Caco-2 (cell line): ENCODE results near the gene SORCS2. TPM values are rescaled to one million over a fixed set of nuclear protein-coding genes. Genes with fewer than 3 reads are reported as not detected.

Source experiments
- BruUV-seq: library from RNA; stranded (reverse); fragments of 400-500 nt; replicated peaks from 2 replicates; lab custom pipeline; 2021; lab: Mats Ljungman, UMichigan
- CTCF ChIA-PET: fragments of 300-600 bp; sonication (Branson Sonifier 250); formaldehyde crosslinking; loops from one replicate; lab custom pipeline; 2022; ENCODE audit warnings: antibody characterized with exemption; lab: Charles Lee
- POLR2A ChIA-PET: fragments of 300-600 bp; sonication (Branson Sonifier 250); formaldehyde crosslinking; loops from one replicate; lab custom pipeline; 2022; ENCODE audit warnings: antibody characterized with exemption; lab: Charles Lee
- DNase-seq, 2 experiments: peaks; one replicate each; pipeline versions ENCODE4 v3.0.0 to v3.0.0-alpha.2; 2020 to 2022
- H3K27me3 ChIP-seq: replicated peaks from 2 replicates; pipeline ENCODE4 v1.6.0; 2011; ENCODE audit warnings: low read length; ENCODE audit not compliant: control insufficient read depth, insufficient read depth
- H3K36me3 ChIP-seq: 2 replicates; pipeline ENCODE4 v1.5.1; 2011; ENCODE audit warnings: low read length; ENCODE audit not compliant: control insufficient read depth, insufficient read depth
- H3K4me1 ChIP-seq: fragments of 250-450 bp; sonication (Bioruptor Pico); 2 replicates; pipeline ENCODE4 v1.5.1; 2020; ENCODE audit warnings: mild to moderate bottlenecking
- H3K4me3 ChIP-seq: 2 replicates; pipeline ENCODE4 v1.5.1; 2011; ENCODE audit warnings: low read depth, mild to moderate bottlenecking, control low read depth, low read length
- H3K9me3 ChIP-seq: fragments of 250-450 bp; sonication (Bioruptor Pico); 2 replicates; pipeline ENCODE4 v1.5.1; 2020; ENCODE audit warnings: mild to moderate bottlenecking, moderate library complexity
- H3K27ac Mint-ChIP-seq: one replicate; pipeline ENCODE4 v1.8.0; 2022; ENCODE audit warnings: mixed read lengths; ENCODE audit not compliant: unreplicated experiment
- H3K27me3 Mint-ChIP-seq: one replicate; pipeline ENCODE4 v1.8.0; 2022; ENCODE audit warnings: mixed read lengths; ENCODE audit not compliant: insufficient read depth, unreplicated experiment
- H3K36me3 Mint-ChIP-seq: one replicate; pipeline ENCODE4 v1.8.0; 2022; ENCODE audit warnings: mild to moderate bottlenecking, mixed read lengths; ENCODE audit not compliant: insufficient read depth, unreplicated experiment
- H3K4me1 Mint-ChIP-seq: one replicate; pipeline ENCODE4 v1.8.0; 2022; ENCODE audit warnings: low read depth, mixed read lengths; ENCODE audit not compliant: unreplicated experiment
- H3K4me3 Mint-ChIP-seq: one replicate; pipeline ENCODE4 v1.8.0; 2022; ENCODE audit warnings: mild to moderate bottlenecking, moderate library complexity, mixed read lengths; ENCODE audit not compliant: unreplicated experiment
- H3K9me3 Mint-ChIP-seq: one replicate; pipeline ENCODE4 v1.8.0; 2022; ENCODE audit warnings: mixed read lengths; ENCODE audit not compliant: unreplicated experiment
- CTCF ChIP-seq, 2 experiments: fragments of 200-600 bp in 1 of 2; IDR thresholded peaks; 1 replicate in 1 of 2; 2 replicates in 1 of 2; pipeline versions ENCODE4 v1.5.1 to v1.8.0; 2011 to 2022; ENCODE audit warnings: antibody characterized with exemption in 1 of 2, control low read depth in 1 of 2, inconsistent platforms in 1 of 2, low read depth in 1 of 2, low read length in 1 of 2, mild to moderate bottlenecking in 1 of 2, moderate library complexity in 1 of 2; ENCODE audit not compliant: insufficient read depth in 1 of 2, severe bottlenecking in 1 of 2, unreplicated experiment in 1 of 2
- intact Hi-C: fragments of 100-400 bp; cut with micrococcal nuclease; formaldehyde crosslinking; loops from one replicate; pipeline ENCODE4 v1.10.0; 2022; ENCODE audit not compliant: unreplicated experiment
- total RNA-seq: library from RNA; stranded (reverse); gene quantifications from 2 replicates; pipeline ENCODE4 v1.2.3, GENCODE V29; 2022

Gene SORCS2
- total RNA-seq, 1 experiment from 2014 or later, result 1.6 TPM

- ChIA-PET CTCF (no interaction called here), POLR2A (interaction anchor here (0.6 kb wide), 1 partner anchor 615 kb away, joined by 4 read pairs; a partner anchor contains a TSS)
- no peaks in the 10 kb centered on the region for H3K36me3 ChIP-seq
- no peak overlapping the region for H3K4me3 ChIP-seq
- no peaks in the 10 kb centered on the region for H3K4me1 Mint-ChIP-seq
- no TSS peak for BruUV-seq
- H3K36me3 Mint-ChIP-seq, result no peaks in the 10 kb centered on the region
- H3K27me3 Mint-ChIP-seq, result no peaks in the 10 kb centered on the region
- no peak for DNase-seq
- no peak overlapping the region for H3K4me3 Mint-ChIP-seq
- H3K9me3 Mint-ChIP-seq, result no peaks in the 10 kb centered on the region
- no peaks in the 10 kb centered on the region for H3K27me3 ChIP-seq
- no peak for TF ChIP-seq CTCF (IDR thresholded peaks at IDR 0.05; ENCODE audit: insufficient read depth in 1 of 2, low read depth in 1 of 2, low read length in 1 of 2, severe bottlenecking in 1 of 2, unreplicated experiment in 1 of 2)
- H3K9me3 ChIP-seq, result no peaks in the 10 kb centered on the region
- intact Hi-C loops, result no loop called here
- H3K4me1 ChIP-seq, result no peaks in the 10 kb centered on the region
- no peak overlapping the region for H3K27ac Mint-ChIP-seq
Measured at GRCh38 chr4:7657545-7658297, 465.4 kb downstream of the SORCS2 start.

- H3K36me3 ChIP-seq, result no peaks in the 10 kb centered on the region
- no peaks in the 10 kb centered on the region for H3K9me3 ChIP-seq
- Mint-ChIP-seq H3K27ac (no peak overlapping the region), H3K4me3 (no peak overlapping the region), H3K4me1 (no peaks in the 10 kb centered on the region), H3K9me3 (no peaks in the 10 kb centered on the region), H3K36me3 (no peaks in the 10 kb centered on the region), H3K27me3 (no peaks in the 10 kb centered on the region)
- no peak for TF ChIP-seq CTCF (IDR thresholded peaks at IDR 0.05; ENCODE audit: insufficient read depth in 1 of 2, low read depth in 1 of 2, low read length in 1 of 2, severe bottlenecking in 1 of 2, unreplicated experiment in 1 of 2)
- intact Hi-C loops, result no loop called here
- BruUV-seq, result no TSS peak
- no peak for DNase-seq
- H3K27me3 ChIP-seq, result no peaks in the 10 kb centered on the region
- CTCF ChIA-PET, result no interaction called here
- no peak overlapping the region for H3K4me3 ChIP-seq
- POLR2A ChIA-PET, result interaction anchor here (0.5 to 0.6 kb wide), 2 partner anchors 575 to 616 kb away, joined by 4 to 11 read pairs; a partner anchor contains a TSS
- H3K4me1 ChIP-seq, result no peaks in the 10 kb centered on the region
Measured at GRCh38 chr4:7658341-7659204, 466.2 kb downstream of the SORCS2 start.

- H3K36me3 ChIP-seq, result no peaks in the 10 kb centered on the region
- intact Hi-C loops, result no loop called here
- H3K4me1 ChIP-seq, result no peaks in the 10 kb centered on the region
- no peaks in the 10 kb centered on the region for H3K36me3 Mint-ChIP-seq
- ChIA-PET CTCF (no interaction called here), POLR2A (no interaction called here)
- no peak for TF ChIP-seq CTCF (IDR thresholded peaks at IDR 0.05; ENCODE audit: insufficient read depth in 1 of 2, low read depth in 1 of 2, low read length in 1 of 2, severe bottlenecking in 1 of 2, unreplicated experiment in 1 of 2)
- no peak overlapping the region for H3K27ac Mint-ChIP-seq
- no peak overlapping the region for H3K4me3 ChIP-seq
- BruUV-seq, result no TSS peak
- no peaks in the 10 kb centered on the region for H3K9me3 Mint-ChIP-seq
- H3K4me3 Mint-ChIP-seq, result no peak overlapping the region
- no peak for DNase-seq
- H3K4me1 Mint-ChIP-seq, result no peaks in the 10 kb centered on the region
- no peaks in the 10 kb centered on the region for H3K27me3 Mint-ChIP-seq
- no peaks in the 10 kb centered on the region for H3K27me3 ChIP-seq
- H3K9me3 ChIP-seq, result no peaks in the 10 kb centered on the region
Measured at GRCh38 chr4:7659429-7660175, 467.3 kb downstream of the SORCS2 start.
